ENCODE measurements around the gene PCNX3. TPM values are rescaled to one million over a fixed set of nuclear protein-coding genes. Genes with fewer than 3 reads are reported as not detected.

The PCNX3 gene
- total and polyA plus RNA-seq, 2 of the 13 experiments (the other 11 are each of a cell fraction or from before 2014, with no cell fraction given) = 16.2 to 23.0 TPM

DNA sequence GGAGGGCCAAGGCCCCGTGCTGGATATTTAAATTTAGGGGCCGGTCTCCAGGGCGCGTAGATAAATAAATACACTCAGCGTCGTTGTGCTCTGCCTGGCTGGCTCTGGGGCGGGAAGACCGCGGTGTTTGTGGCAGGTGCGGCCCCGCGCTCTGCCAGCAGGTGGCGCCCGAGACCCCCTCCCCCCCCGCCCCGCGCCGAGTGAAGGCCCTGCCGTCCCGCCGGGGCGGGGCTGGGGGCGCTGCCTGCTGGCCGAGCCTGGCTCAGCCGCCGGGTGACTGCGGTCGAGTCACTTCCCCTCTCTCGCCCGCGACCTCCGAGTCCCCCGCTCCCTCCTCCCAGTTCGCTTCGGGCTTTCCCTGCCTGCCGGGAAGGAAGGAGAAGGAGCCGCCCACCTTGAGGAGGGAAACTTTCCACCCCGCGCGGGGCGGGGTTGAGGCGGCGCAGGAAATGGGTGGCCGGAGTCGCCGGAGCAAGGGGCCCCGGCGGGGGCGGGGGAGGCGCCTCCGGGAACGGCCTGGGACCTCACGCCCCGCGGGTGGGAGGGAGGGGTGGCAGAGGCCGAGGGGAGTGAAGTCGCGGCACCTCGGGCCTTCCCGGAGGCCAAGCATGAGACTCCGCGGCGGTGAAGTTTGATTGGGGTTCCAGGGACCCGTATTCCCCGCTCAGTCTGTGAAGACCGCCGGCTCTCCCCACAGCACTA lies 41.3 kb upstream of the PCNX3 start (continued):
- TF ChIP-seq PHF21A (CRISPR knock-in tag; IDR thresholded peaks at IDR 0.05) (no peak), SRSF4 (IDR thresholded peaks at IDR 0.05; ENCODE audit: low read depth, low read length, poor library complexity, severe bottlenecking) (no peak), ZNF234 (CRISPR knock-in tag; conservative IDR thresholded peaks at IDR 0.05) (no peak), RFX5 (IDR thresholded peaks at IDR 0.05; ENCODE audit: low read depth, low read length) (no peak), TRIM24 (CRISPR knock-in tag; IDR thresholded peaks at IDR 0.05) (no peak), ZBTB39 (CRISPR knock-in tag; IDR thresholded peaks at IDR 0.05) (no peak), TFAP4 (IDR thresholded peaks at IDR 0.05; ENCODE audit: borderline replicate concordance, low read depth) (no peak; the same call in 1 of the 2 replicates), ZNF564 (CRISPR knock-in tag; IDR thresholded peaks at IDR 0.05) (no peak), MTF1 (CRISPR knock-in tag; IDR thresholded peaks at IDR 0.05) (no peak), HIVEP1 (CRISPR knock-in tag; IDR thresholded peaks at IDR 0.05) (peak; percentile 63; the same call in 1 of the 2 replicates), CREB1 (IDR thresholded peaks at IDR 0.05) (no peak), CREB1 (CRISPR knock-in tag; IDR thresholded peaks at IDR 0.05) (no peak), GATAD2A (CRISPR knock-in tag; IDR thresholded peaks at IDR 0.05) (no peak), FOXJ3 (CRISPR knock-in tag; IDR thresholded peaks at IDR 0.05; ENCODE audit: borderline replicate concordance) (no peak), GTF2F1 (IDR thresholded peaks at IDR 0.05; ENCODE audit: low read length) (no peak), ZNF556 (CRISPR knock-in tag; IDR thresholded peaks at IDR 0.05; ENCODE audit: borderline replicate concordance) (peak; percentile 66; the same call in 1 of the 2 replicates), HMGA1 (CRISPR knock-in tag; conservative IDR thresholded peaks at IDR 0.05) (no peak), MAFG (CRISPR knock-in tag; IDR thresholded peaks at IDR 0.05) (no peak), GATAD1 (CRISPR knock-in tag; IDR thresholded peaks at IDR 0.05) (peak; percentile 65), ZKSCAN1 (IDR thresholded peaks at IDR 0.05; ENCODE audit: low read length) (no peak), RNF2 (conservative IDR thresholded peaks at IDR 0.05; ENCODE audit: low read depth) (no peak), FIP1L1 (IDR thresholded peaks at IDR 0.05; ENCODE audit: borderline replicate concordance, insufficient read depth, low read depth, low read length) (no peak), ISL2 (CRISPR knock-in tag; IDR thresholded peaks at IDR 0.05) (no peak; the same call in 1 of the 2 replicates), ZSCAN21 (CRISPR knock-in tag; IDR thresholded peaks at IDR 0.05; ENCODE audit: borderline replicate concordance) (no peak), SRSF1 (optimal IDR thresholded peaks at IDR 0.05; ENCODE audit: low read depth, low read length) (peak; percentile 54), ZBTB44 (CRISPR knock-in tag; IDR thresholded peaks at IDR 0.05) (no peak), ZEB1 (IDR thresholded peaks at IDR 0.05; ENCODE audit: insufficient replicate concordance, low read depth) (peak; percentile 15)
